ENCODE results near the gene LRRFIP2. TPM values are rescaled to one million over a fixed set of nuclear protein-coding genes. Genes with fewer than 3 reads are reported as not detected.

Gene LRRFIP2
- total and polyA plus RNA-seq, 2 of the 8 experiments (the other 6 are each of a cell fraction or from before 2014, with no cell fraction given) = 8.8 to 25.6 TPM

- Histone ChIP-seq H3K27me3 (replicated peaks in 1 of 4; ENCODE audit: control insufficient read depth in 3 of 4, extremely low read depth in 1 of 4, insufficient read depth in 3 of 4, low read length in 3 of 4) (no peaks in the 10 kb centered on the region), H2BK12ac (ENCODE audit: low read depth, low read length) (no peak overlapping the region), H2AFZ (ENCODE audit: low read length) (no peak overlapping the region), H4K91ac (replicated peaks; ENCODE audit: insufficient read length, low read length) (no peak overlapping the region), H3K14ac (ENCODE audit: insufficient read length) (no peak overlapping the region), H3K27ac (ENCODE audit: low read depth, low read length) (no peak overlapping the region), H4K8ac (ENCODE audit: extremely low read depth, insufficient read depth, low read length) (no peak overlapping the region), H3K23ac (ENCODE audit: insufficient read length) (no peak overlapping the region), H2AK5ac (ENCODE audit: low read depth, low read length) (no peak overlapping the region), H2BK15ac (ENCODE audit: low read length) (no peak overlapping the region), H3K18ac (ENCODE audit: extremely low read depth, low read length) (no peak overlapping the region), H2BK120ac (replicated peaks; ENCODE audit: low read depth, low read length) (no peak overlapping the region), H3K79me1 (ENCODE audit: low read depth, low read length) (no peaks in the 10 kb centered on the region), H3K79me2 (ENCODE audit: control insufficient read depth in 1 of 2, insufficient read depth in 2 of 2, low read length in 2 of 2) (no peaks in the 10 kb centered on the region), H3K4me2 (ENCODE audit: insufficient read depth in 1 of 2, low read depth in 2 of 2, low read length in 2 of 2) (no peak overlapping the region), H3K56ac (replicated peaks; ENCODE audit: insufficient read length, low read depth, low read length) (no peak overlapping the region), H3K4ac (replicated peaks; ENCODE audit: insufficient read length, low read depth, low read length) (no peak overlapping the region), H2BK20ac (ENCODE audit: low read length) (no peak overlapping the region), H3K4me3 (ENCODE audit: extremely low read depth in 1 of 4, insufficient read depth in 2 of 4, low read depth in 3 of 4, low read length in 4 of 4) (no peak overlapping the region), H2BK5ac (ENCODE audit: low read depth, low read length) (no peak overlapping the region), H3K23me2 (ENCODE audit: low read depth, low read length) (no peaks in the 10 kb centered on the region), H3K36me3 (ENCODE audit: control insufficient read depth in 2 of 4, insufficient read depth in 4 of 4, low read length in 3 of 4) (peaks cover 0 to 3% (median 0%) of the 10 kb centered on the region in 4 experiments; a peak in 1 of 8 replicates), H3K9ac (replicated peaks in 1 of 4; ENCODE audit: extremely low read depth in 1 of 4, low read depth in 3 of 4, low read length in 3 of 4) (no peak overlapping the region), H3K9me3 (ENCODE audit: insufficient read depth in 2 of 2, low read depth in 1 of 2, low read length in 1 of 2) (no peaks in the 10 kb centered on the region), H4K20me1 (replicated peaks in 1 of 2; ENCODE audit: control insufficient read depth in 1 of 2, insufficient read depth in 2 of 2, low read length in 2 of 2) (no peaks in the 10 kb centered on the region), H4K5ac (ENCODE audit: insufficient read length, low read depth, low read length) (no peak overlapping the region), H3K4me1 (replicated peaks in 1 of 4; ENCODE audit: control insufficient read depth in 3 of 4, insufficient read depth in 4 of 4, low read length in 3 of 4) (no peaks in the 10 kb centered on the region)
- ChIA-PET POLR2A (ENCODE audit: partially characterized antibody) (no interaction called here), CTCF (ENCODE audit: partially characterized antibody) (no interaction called here)
- FAIRE-seq = no peak
- 94% methylated on average over 2 of the region's 2 CpGs; no CpG with 5 or more reads in 1 of the 2 experiments for WGBS, 2 experiments (ENCODE audit: extremely low coverage in 1 of 2, insufficient coverage in 1 of 2, insufficient read length in 1 of 2, insufficient replicate concordance in 2 of 2, low coverage in 1 of 2, low lambda C conversion rate in 2 of 2, missing lambda C conversion rate in 1 of 2)
- DNase-seq (ENCODE audit: low read depth in 1 of 2, low spot score in 2 of 2) = no peak
Measured at GRCh38 chr3:37154668-37155314, 19.6 kb downstream of the LRRFIP2 start.
